Kasumi-1 (cell line): ENCODE measurements around the gene KIF5C.

Experiments
- DNase-seq, 2 experiments: peaks; one replicate each; lab custom pipeline; 2025; lab: John Stamatoyannopoulos, UW

Gene KIF5C

GRCh38 chr2:148924514-148925178, 49.6 kb downstream of the KIF5C start:
- DNase-seq = no peak

GRCh38 chr2:148926291-148926961, 51.4 kb downstream of the KIF5C start:
- DNase-seq = peak; percentile 73 to 92

GRCh38 chr2:148926981-148927401, 52.0 kb downstream of the KIF5C start:
- DNase-seq = no peak

GRCh38 chr2:148928395-148928794, 53.4 kb downstream of the KIF5C start:
- no peak for DNase-seq

GRCh38 chr2:148930046-148930775, 55.2 kb downstream of the KIF5C start:
- no peak for DNase-seq

- no peak for DNase-seq
Measured at GRCh38 chr2:148932536-148932935, 57.5 kb downstream of the KIF5C start.

DNA sequence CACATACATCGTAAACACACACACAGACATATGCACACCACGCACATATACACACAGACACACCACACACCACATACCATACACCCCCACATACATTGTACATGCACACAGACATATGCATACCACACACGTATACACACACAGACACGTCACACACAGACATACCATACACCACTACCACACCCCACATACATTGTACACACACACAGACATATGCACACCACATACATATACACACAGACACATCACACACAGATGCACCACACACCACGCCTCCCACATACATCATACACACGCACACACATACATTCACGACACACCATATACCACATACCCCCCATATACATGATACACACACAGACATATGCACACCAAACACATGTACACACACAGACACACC, 58.4 kb downstream of the KIF5C start:
- DNase-seq = no peak

- no peak for DNase-seq
Measured at GRCh38 chr2:148935791-148936190, 60.8 kb downstream of the KIF5C start.

GRCh38 chr2:148936857-148937450, 61.9 kb downstream of the KIF5C start:
- DNase-seq = peak in 1 of 2 experiments; percentile 13

DNA sequence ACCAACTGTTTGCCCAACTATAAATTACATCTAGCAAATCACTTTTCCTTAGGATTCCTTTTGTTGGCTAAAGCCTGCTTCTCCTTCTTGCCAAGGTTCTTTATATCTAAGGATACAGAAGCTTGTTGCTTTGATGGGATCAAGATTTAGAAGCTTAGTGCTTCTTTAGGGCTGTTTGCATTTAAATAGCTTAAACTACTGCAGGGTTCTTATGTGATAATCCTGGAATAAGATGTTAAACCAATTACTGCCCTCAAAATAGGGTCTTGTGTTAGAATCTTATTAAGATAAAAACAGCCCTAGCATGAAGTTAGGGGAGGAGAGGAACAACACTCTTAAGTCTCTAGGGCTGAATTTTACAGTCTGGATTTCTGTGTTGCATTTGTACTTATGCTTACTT, 64.2 kb downstream of the KIF5C start:
- no peak for DNase-seq

- no peak for DNase-seq
Measured at GRCh38 chr2:148943097-148943496, 68.1 kb downstream of the KIF5C start.

DNA sequence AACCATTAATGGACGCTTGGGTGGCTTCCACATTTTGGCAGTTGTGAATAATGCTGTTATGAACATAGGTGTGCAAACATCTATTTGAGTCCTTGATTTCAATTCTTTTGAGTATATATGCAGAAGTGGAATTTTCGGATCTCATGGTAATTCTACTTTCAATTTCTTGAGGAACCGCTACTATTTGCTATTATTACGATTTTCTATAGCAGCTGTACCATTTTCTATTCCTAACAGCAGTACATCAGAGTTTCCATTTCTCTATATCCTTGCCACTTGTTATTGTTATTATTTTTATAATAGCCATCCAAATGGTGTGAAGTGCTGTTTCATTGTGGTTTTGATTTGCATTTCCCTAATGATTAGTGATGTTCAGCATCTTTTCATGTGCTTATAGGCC, 69.5 kb downstream of the KIF5C start:
- DNase-seq = no peak

- DNase-seq = no peak
Measured at GRCh38 chr2:148947299-148947698, 72.3 kb downstream of the KIF5C start.

DNA sequence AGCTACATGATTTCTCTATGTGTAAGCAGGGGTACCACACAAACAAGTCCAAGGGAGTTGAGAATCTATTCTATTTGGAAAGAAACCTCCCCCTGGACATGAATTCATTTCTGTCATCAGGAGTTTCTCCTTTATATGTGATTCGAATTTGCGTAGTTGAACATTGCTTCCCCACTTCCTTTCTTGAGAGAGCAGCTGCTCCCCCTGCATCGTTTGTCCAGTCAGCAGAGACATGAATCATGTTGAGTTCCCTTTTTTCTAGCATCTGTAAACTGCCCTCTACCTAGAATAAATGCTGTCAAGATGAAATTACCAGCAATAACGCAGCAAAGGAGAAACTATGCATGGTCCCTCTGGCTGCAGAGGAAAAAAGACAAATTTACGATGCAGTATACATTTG, 73.8 kb downstream of the KIF5C start:
- DNase-seq = peak; percentile 94 to 95

- DNase-seq = no peak
Measured at GRCh38 chr2:148949348-148949747, 74.3 kb downstream of the KIF5C start.

GRCh38 chr2:148952621-148953020, 77.6 kb downstream of the KIF5C start:
- no peak for DNase-seq

DNA sequence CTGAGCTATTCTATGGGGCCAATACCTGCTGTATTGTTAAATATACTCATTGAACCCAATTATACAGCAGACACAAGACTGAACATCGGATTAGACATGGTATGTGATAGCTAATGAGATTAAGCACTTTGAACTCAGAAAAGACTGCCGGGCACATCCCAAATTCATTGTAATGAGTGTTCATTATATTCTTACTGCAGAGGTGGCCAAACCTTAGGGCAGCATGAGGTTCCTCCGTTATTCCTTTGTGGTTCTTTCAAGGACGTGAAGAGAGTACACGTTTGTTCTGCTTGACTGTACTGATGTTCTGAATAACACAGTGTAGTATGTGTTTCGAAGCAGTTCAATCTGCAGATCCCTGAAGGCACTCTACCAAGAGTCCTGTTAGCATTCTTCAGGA, 78.4 kb downstream of the KIF5C start:
- no peak for DNase-seq

- no peak for DNase-seq
Measured at GRCh38 chr2:148954536-148954935, 79.5 kb downstream of the KIF5C start.

- no peak for DNase-seq
Measured at GRCh38 chr2:148955798-148956197, 80.8 kb downstream of the KIF5C start.

DNA sequence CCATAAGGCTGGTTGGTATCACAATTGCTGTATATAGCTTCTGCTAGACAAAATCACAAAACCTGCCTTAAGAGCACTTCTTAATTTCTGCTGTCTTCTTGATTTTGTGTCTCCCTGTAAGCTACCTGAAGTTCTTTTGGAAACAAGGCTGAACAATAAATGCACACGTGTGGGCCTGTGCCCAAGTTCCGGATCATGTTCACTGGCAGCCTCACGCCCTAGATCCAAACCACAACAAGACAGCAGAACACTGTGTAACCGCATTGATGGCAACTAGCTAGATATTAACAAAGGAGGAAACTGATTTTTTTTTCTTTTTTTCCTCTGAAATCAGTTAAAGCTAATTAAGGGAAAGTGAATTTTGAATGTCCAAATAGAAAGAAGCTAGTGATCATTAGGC, 82.0 kb downstream of the KIF5C start:
- no peak for DNase-seq

DNA sequence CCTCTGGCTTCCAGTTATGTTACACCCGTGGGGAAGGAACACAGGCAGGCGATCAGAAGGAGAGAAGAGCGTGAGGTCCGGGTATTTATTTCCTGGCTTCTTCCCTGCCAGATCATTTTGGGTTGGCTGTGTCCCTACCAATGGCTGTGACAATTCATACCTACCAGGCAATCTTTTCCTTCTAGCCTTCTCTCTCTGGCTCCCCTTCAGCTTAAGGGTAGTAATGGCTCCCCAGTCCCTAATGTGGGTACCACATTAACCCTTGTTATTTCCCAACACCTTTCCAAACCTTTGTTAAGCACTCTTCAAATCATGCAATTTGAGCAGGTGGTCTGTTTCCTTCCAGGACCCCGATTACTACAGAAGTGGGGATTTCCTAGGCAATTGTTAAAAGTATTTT, 84.7 kb downstream of the KIF5C start:
- no peak for DNase-seq

GRCh38 chr2:148960483-148960882, 85.5 kb downstream of the KIF5C start:
- DNase-seq = no peak

DNA sequence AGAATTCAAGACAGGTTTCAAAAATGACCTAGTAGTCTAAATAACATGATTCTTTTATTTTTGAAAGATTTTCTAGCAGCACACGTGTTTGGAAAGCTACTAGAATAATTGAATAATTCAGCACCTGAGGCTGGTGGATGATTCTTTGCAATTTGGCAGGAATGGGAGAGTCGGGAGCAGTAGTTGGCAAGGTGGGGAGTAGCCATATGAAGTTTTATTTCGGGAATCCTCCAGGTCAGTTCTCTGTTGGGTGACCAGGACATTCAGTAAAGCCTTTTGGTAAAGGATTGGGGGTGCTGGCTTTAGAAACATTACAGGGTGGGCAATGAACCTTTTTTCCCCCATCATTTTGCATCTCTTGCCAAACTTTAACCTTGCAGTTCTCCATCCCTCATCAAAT, 88.4 kb downstream of the KIF5C start:
- no peak for DNase-seq
